Muscle of back (tissue), 11 donors: ENCODE data around the gene PRPF39. TPM values are rescaled to one million over a fixed set of nuclear protein-coding genes. Genes with fewer than 3 reads are reported as not detected.
A peak's percentile ranks its signal among the peaks of the same experiment; 100 is the strongest.
"Not testable (repeated sequence)": the region's sequence is repeated elsewhere in the genome, so short reads cannot be mapped to it uniquely, and the experiment has no call there.

Experiments used
- DNase-seq, 3 donors: peaks; one replicate each; pipeline versions ENCODE4 v3.0.0 to v3.0.0-alpha.2; 2013
- polyA plus RNA-seq, 10 donors: library from polyadenylated mRNA; unstranded; fragments of 120-200 nt; gene quantifications; one replicate each; pipeline ENCODE4 v1.2.1, GENCODE V29; 2013; ENCODE audit not compliant: insufficient read length in 10 of 10

Gene PRPF39
- polyA plus RNA-seq, 10 donors, result 35.7 to 70.2 (median 49.1) TPM

DNA sequence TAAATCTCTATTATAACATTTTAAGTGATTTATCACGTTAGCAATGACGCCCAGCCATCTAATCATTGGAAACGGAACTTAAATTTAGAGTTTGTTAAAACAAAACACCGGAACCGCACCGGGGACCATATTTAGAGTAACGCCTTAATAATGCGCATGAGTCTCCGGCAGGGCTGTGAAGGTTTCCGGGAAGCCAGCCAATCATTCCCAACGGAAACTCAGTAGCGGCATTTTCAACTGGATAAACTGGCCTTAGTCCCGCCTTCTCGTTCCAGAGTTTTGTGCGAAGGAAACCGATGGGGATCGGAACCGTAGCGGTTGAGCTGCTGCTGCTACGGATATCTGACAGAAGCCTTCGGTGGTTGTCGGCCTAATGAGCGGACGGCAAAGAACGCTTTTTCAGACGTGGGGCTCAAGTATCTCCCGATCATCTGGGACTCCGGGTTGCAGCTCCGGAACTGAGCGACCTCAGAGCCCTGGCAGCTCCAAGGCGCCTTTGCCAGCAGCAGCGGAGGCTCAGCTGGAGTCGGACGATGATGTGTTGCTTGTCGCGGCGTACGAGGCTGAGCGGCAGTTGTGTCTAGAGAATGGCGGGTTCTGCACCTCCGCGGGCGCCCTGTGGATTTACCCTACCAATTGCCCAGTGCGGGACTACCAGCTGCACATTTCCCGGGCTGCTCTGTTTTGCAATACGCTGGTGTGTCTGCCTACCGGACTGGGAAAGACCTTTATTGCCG is 51.9 kb downstream of the PRPF39 start, which contains the start of gene FANCM:
Gene FANCM (plus strand): TSS at position 272 of the 737 bp plus-strand sequence. CDS start 102 bp downstream, at position 374.
- DNase-seq, result peak; percentile 98 to 99 (median 98)

- no peak for DNase-seq
These were observed 52.5 kb downstream of the PRPF39 start for GRCh38 chr14:45136399-45136798.

GRCh38 chr14:45140661-45141187 is 56.8 kb downstream of the PRPF39 start:
- no peak for DNase-seq

DNA sequence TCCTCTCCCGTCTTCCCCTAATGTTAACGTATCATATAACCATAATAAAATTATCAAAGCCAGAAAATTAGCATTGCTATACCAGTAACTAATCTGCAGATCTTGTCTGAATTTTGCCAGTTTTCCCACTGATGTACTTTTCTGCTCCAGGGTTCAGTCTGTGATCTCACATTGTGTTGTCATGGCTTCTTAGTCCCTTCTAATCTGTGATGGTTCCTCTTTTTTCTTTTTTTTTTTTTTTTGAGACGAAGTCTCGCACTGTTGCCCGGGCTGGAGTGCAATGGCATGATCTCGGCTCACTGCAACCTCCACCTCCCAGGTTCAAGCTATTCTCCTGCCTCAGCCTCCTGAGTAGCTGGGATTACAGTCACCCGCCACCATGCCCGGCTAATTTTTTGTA is 58.2 kb downstream of the PRPF39 start:
- DNase-seq, result not testable (repeated sequence)

- no peak for DNase-seq
These were observed 60.7 kb downstream of the PRPF39 start for GRCh38 chr14:45144658-45145057.

DNA sequence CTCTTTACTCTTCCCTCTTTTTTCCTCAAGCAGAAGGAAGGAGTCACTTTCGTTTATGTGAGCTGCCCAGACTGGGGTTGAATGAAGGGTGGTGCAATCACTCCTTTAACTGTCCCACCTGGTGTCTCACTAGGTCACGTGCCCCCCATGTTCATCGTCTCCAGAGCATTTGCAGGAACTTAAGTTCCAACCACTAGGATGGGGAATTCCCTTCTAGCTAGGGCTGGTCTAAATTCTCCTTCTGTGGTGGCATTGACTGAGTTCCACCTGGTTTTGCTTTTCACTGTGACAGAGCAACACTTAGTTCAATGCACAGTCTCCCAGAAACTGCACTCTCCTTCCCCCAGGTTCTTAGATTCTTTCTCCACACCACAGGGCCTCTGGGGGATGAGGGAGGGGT is 61.3 kb downstream of the PRPF39 start:
- no peak for DNase-seq

- no peak for DNase-seq
These were observed 65.7 kb downstream of the PRPF39 start for GRCh38 chr14:45149602-45150001.

DNA sequence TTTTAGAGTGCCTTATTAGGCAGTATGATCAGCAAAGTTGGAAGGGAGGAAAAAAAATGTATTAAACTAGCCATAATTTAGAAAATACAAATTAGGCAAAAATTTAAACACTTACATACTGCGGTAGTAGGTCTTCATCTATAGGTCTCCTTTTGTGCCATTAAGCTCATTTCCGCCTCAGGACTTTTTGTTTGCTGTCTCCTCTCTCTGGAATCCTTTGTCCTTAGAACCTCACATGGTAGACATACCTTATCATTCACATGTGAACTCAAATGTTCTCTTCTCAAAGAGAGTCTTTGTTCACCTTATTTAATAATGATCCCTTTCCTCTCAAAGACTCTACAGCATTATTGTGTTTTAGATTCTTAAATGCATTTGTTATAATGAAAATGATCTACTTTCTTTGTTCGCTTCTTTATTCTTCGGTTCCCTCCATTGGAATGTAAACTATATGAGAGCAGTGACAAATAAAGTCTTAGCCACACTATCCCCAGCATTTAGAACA is 66.5 kb downstream of the PRPF39 start:
- DNase-seq, result no peak

DNA sequence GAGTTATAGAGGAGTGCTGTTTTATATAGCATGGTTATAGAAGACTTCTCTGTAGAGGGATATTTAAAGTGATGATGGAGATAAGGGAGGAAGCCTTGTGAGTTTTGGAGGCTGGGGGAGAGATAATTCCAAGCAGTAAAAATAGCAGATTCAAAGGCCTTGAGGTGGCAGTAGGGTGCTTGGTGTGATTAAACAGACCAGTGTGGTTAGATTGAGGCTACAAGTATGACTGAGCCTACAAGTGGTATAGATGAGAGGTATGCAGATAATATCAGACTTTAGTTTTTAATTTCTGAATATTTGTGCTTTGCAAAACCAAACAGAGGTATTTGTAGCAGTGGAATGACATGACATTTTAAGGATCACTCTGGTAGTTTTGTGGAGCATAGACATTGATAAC is 72.2 kb downstream of the PRPF39 start:
- no peak for DNase-seq

Other genes starting within 250 kb of the PRPF39 start
- 10 to 100 TPM in 9 of 10 donors, 1 to 10 TPM in 1; 9.8 to 20.1 (median 15.4) TPM for gene KLHL28, start 122.2 kb upstream of the PRPF39 start, polyA plus RNA-seq
- gene TOGARAM1, start 121.9 kb upstream of the PRPF39 start, polyA plus RNA-seq, result 10 to 100 TPM; 19.1 to 32.7 (median 28.1) TPM
- gene FKBP3, start 50.4 kb downstream of the PRPF39 start, polyA plus RNA-seq, result 100 to 1,000 TPM; 117 to 144 (median 126) TPM
- 10 to 100 TPM in 2 of 10 donors, 1 to 10 TPM in 8; 4.0 to 13.1 (median 7.0) TPM for gene FANCM, start 51.8 kb downstream of the PRPF39 start, polyA plus RNA-seq
- 10 to 100 TPM; 14.3 to 33.8 (median 22.0) TPM for gene MIS18BP1, start 169.1 kb downstream of the PRPF39 start, polyA plus RNA-seq